ENCODE data around the gene KCTD21.
A peak's percentile ranks its signal among the peaks of the same experiment; 100 is the strongest.
"Not testable (repeated sequence)": the region's sequence is repeated elsewhere in the genome, so short reads cannot be mapped to it uniquely, and the experiment has no call there.

The KCTD21 gene, protein sequence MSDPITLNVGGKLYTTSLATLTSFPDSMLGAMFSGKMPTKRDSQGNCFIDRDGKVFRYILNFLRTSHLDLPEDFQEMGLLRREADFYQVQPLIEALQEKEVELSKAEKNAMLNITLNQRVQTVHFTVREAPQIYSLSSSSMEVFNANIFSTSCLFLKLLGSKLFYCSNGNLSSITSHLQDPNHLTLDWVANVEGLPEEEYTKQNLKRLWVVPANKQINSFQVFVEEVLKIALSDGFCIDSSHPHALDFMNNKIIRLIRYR

GRCh38 chr11:78188286-78189173 is at the start of gene KCTD21, which contains the start of gene USP35:
KCTD21 (minus strand) TSS chr11:78188626; CDS start chr11:78174554, 14,072 bp downstream.
USP35 (plus strand) TSS chr11:78188919; CDS start chr11:78196246, 7,327 bp downstream.
- DNase-seq (ENCODE audit: low read depth), result peak; percentile 88

DNA sequence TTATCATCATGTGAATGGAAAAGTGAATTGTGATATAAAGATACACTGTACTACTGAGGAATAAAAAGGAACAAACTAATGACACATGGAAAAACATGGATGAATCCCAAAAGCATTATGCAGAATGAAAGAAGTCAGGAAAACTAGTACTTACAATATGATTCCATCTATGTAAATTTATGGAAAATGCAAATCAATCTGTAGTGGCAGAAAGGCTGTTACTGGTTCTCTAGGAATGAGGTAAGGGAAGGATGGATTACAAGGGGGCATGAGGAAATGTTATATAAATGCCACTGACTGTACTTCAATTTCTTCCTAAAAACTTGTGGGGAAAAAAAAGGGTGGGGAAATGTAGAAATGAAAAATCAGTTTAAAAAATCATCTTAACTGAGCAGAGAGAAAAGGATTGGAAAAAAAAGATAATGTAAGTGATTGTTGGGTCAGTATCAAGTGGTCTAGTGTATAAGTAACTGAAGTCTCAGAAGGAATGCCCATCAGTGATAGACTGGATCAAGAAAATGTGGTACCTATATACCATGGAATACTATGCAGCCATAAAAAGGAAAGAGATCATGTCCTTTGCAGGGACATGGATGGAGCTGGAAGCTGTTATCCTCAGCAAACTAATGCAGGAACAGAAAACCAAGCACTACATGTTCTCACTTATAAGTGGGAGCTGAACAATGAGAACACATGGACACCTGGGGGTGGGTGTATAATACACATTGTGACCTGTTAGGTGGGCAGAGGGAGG is 49.0 kb upstream of the KCTD21 start:
- no peak for DNase-seq (ENCODE audit: low read depth)

DNA sequence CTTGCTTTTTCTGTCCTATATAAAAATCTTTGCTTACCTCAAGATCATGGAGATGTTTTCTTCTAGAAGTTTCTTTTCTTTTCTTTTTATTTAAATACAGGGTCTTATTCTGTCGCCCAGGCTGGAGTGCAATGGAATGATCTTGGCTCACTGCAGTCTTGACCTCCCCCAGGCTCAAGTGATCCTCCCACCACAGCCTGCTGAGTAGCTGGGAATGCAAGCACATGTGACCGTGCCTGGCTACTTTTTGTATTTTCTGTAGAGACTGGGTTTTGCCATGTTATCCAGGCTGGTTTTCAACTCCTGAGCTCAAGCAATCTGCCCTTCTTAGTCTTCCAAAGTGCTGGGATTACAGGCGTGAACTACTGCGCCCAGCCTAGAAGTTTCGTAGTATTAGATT is 45.6 kb upstream of the KCTD21 start:
- no peak for DNase-seq (ENCODE audit: low read depth)

DNA sequence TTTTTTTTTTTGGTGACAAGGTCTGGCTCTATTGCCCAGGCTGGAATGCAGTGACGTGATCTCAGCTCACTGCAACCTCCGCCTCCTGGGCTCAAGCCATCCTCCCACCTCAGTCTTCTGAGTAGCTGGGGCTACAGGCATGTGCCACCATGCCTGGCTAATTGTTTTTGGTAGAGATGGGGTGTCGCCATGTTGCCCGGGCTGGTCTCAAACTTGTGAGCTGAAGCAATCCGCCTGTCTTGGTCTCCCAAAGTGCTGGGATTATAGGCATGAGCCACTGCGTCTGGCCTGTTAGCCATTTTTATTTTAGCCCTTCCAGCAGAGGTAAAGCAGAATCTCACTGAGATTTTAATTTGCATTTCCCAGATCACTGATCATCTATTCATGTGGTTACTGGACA is 44.6 kb upstream of the KCTD21 start:
- not testable (repeated sequence) for DNase-seq (ENCODE audit: low read depth)

GRCh38 chr11:78231962-78232501 is 43.6 kb upstream of the KCTD21 start:
- DNase-seq (ENCODE audit: low read depth), result no peak

GRCh38 chr11:78230161-78230877 is 41.9 kb upstream of the KCTD21 start:
- no peak for DNase-seq (ENCODE audit: low read depth)

DNA sequence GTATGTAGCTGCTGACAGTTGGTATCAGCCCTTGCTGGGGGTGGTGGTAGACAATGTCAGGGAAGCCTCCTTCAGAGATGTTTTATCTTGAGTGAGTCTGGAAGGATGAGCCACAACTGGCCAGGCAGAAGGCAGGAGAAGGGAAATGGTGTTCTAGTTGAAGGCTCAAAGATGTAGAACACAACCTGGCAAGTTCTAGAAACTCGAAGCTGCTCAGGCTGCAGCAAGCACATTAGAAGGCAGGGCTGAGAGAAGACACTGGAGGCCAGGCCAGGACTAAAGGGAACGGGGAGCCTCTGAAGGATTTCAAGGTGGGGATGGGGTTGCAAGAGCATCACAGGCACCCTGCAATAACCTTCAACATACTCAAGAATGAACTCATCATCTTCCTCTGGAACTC is 40.7 kb upstream of the KCTD21 start:
- DNase-seq (ENCODE audit: low read depth), result no peak

DNA sequence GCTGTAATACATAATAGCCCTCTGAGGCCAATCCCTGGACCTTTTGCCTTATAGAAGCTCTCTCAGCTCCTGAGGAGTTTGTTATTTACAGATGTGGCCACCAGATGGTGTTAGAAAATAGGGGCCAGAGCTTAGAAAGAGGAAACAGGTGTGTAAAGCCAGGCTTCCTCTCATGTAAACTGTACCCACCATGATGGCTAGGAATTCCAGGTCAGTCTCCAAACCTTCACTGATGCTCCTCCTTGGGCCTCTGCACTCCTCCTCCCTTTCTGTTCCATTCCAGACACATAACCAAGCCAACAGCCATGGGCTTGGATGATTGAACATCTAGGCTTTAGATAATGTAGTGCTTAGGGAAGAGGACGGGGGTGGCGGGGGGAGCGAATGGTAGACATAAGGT is 40.0 kb upstream of the KCTD21 start:
- DNase-seq (ENCODE audit: low read depth), result no peak

GRCh38 chr11:78227921-78228320 is 39.5 kb upstream of the KCTD21 start:
- DNase-seq (ENCODE audit: low read depth), result no peak

DNA sequence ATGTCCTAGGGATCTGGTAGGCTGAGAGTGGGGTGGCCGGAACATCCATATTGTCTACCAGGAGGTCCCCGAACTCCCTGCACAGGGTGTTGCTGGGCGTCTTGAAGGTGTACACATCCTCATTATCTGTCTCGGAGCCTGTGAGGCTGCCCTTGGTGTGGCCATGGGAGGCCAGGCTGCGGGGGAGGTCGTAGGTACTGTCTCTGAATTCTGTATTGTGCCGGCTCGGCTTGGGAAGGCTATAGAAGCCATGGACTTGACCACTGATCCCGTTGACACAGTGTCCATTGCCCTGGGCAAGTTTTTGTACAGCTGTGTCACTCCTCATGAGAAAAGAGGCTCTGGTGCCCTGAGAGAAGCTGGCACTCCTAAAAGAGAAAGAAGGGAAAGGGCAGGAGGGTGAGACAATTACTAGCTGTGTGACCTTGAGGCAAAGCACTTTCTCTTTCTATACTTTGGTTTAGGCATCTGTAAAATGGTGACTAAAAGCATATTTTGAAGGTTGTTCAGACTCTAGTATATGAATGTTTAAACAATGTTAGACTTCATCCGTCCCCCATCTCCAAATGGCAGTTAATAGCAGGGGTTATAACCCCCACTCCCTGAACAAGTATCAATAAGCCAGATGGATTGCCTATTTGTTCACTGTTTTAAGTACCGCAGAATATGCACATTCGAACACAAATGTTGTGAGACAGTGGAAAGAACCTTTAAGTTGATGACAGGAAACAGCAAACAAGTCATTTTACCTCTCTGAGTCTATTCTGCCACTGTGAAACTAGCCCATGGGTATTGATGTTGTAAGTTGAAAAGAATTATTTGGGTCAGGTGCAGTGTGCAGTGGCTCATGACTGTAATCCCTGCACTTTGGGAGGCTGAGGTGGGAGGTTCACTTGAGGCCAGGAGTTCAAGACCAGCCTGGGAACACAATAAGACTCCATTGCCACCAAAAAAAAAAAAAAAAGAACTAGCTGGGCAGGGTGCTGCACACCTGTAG is 38.6 kb upstream of the KCTD21 start:
- no peak for DNase-seq (ENCODE audit: low read depth)

- no peak for DNase-seq (ENCODE audit: low read depth)
These were observed 36.5 kb upstream of the KCTD21 start for GRCh38 chr11:78224906-78225420.

DNA sequence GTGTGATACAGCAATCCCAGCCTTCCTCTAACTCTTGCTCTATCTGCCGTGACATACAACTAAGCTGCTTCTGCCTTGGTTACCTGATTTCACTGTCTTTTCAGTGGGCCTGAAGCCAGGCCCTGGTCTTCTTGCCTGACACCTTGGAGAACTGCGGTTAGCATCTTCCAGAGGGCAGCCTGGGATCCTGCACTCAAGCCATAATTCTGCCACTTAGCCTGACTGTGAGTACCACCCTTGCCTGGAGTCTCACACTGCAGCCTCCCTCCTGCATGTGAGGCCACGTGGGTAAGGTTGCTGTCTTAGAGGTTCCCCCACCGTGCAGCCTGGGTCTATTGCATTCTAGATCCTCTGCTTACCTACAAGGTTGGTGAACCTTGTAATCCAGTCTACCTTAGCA is 36.1 kb upstream of the KCTD21 start:
- no peak for DNase-seq (ENCODE audit: low read depth)

GRCh38 chr11:78223320-78223954 is 35.0 kb upstream of the KCTD21 start:
- no peak for DNase-seq (ENCODE audit: low read depth)

DNA sequence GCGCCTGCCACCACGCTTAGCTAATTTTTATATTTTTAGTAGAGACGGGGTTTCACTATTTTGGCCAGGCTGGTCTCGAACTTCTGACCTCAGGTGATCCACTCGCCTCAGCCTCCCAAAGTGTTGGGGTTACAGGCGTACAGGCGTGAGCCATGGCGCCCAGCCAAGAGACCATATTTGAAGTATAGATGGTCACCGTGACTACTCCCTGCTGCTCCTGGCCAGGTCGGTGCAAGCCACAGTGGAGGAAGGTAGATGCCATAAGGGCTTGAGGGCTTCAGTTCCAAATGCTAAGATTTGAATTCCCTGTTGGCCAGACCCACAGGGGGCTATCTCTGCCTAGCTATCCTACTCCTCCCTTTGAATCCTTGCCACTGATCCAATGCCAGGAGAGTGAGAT is 34.3 kb upstream of the KCTD21 start:
- not testable (repeated sequence) for DNase-seq (ENCODE audit: low read depth)

DNA sequence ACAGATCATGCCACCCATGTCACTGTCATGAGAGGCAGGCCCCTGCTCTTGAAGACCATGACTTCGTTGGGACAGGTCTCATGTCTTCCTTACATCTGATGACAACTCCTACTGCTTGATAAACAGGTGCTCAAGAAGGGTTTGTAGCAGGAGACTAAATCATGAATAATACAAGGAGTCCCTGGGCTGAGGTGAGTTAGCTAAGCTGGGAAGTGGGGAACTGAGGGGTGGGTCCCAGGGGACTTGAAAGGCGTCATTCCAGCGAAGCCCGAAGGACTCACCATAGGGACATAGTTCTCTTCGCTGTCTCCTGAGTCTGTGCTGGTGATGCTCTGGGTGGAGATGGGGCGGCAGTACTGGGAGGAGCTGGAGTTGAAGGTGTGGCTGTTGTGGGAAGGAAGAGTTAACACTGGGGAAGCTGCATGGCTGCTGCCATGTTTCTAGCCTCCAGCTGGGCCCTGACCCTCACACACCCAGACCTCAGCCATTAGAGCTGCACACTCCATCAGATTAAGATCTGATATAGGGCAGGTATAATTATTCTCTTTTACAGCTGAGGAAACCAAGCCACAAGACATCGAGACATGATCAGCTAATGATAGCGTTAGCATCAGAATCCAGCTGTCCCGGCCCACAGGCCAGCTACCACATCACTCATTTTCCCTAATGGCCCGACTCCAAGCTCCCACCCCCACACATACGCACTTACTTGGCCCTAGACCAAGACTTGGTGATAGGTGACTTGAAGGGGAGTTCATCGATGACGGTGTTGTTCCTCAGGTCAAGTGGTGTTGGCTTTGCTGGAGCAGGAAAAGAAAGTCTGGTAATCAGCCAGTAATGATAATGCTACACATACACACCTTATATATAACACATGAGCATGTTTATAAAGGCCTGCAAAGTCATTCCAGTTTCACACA is 33.2 kb upstream of the KCTD21 start:
- DNase-seq (ENCODE audit: low read depth), result no peak

DNA sequence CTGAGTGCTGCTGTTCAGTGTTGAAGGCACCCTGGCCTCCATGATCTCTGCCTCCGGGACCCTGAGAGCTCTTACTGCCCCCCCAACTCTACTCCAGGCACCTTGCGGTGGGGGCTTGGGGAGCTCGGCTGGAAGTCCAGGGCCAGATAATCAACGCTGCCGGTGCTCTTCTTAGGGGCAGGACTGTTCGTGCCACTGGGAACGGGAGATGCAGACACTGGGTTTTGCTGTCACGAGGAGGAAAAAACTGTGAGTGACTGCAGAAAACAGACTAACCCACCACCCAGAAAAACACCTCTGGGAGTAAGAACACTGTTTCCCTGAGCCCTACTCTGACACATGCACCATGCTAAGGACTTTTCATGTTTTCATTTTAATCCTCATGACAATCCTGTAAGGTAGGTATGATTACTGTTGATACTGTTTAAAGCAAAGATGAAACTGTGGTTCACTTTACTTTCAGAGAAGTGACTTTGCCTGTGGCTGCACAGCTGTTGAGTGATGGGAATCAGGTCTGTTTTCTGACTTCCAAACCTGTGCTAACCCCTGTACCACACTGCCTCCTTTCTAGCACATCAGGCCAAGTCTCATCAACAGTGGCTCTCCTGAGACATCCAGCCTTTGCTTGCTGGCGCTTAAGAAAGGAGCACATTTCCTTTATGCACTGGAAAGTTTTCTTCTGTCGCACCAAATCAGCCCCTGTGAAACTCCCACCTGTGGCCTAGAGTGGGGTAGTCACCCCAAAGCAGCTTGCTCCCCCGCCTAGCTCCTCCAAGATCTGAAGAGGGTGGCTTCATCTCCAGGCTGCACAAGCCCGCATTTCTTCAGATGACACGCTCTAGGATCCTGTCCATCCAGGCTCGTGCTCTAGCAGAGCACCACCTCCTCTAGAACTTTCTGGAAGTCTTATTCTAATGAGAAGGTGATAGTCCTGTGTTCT is 32.1 kb upstream of the KCTD21 start:
- no peak for DNase-seq (ENCODE audit: low read depth)

DNA sequence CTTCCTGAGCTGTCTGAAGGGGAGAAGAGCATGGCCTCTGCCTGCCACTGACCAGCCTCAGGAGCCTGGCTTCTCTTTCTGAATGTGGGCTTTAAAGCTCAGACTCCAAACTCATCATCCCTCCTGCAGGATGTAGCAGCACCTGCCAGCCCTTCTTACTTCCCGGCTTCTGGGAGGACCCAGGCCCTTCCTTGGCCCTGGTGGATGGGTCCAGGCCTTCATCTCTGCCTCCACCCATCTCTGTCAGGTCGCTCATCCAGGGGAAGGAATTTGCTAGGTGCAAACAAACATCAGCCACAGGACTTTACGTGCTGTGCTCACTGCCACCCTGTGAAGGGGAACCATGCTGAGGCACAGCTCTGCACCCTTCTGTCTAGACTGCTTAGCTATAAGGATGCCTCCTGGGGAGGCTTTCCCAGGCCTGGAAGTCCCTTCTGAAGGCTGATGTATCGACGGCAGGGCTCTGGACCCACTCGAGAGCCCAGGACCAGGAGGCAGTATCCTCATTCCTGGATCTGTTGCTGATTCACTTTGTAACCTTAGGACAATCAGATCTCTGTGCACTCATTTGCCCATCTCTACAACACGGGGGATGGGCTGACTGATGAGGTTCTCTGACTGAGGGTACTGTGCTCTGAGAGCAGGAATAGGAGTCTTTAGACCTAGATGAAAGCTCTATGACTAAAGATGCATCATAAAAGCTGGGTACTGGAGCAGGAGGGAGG is 31.2 kb upstream of the KCTD21 start:
- DNase-seq (ENCODE audit: low read depth), result no peak
